ENCODE measurements around the gene NOTCH2.
A peak's percentile ranks its signal among the peaks of the same experiment; 100 is the strongest.

Gene NOTCH2

GRCh38 chr1:119937198-119937597, 132.3 kb downstream of the NOTCH2 start:
- no peak for DNase-seq

DNA sequence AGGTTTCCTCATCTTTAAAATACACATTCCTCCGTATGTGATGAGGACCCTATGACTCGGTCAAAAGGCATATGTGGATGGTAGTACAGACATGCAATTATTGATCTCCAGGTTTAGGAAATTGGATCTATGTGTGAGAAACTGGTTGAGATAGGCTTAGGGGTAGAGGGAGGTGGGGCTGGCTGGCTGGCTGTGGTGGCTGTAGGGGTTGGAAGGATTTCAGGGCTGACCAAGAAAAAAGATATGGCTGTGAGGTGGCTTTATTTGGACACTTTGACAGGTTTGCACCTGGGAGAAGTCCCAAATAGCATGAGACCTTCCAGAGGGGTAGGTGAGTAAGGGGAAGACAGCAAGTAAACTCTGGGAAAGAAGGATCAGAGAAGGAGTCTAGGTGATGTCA, 133.5 kb downstream of the NOTCH2 start:
- no peak for DNase-seq

- no peak for DNase-seq
These were observed 134.1 kb downstream of the NOTCH2 start for GRCh38 chr1:119935373-119935772.

- DNase-seq, result no peak
These were observed 136.1 kb downstream of the NOTCH2 start for GRCh38 chr1:119933397-119933796.

DNA sequence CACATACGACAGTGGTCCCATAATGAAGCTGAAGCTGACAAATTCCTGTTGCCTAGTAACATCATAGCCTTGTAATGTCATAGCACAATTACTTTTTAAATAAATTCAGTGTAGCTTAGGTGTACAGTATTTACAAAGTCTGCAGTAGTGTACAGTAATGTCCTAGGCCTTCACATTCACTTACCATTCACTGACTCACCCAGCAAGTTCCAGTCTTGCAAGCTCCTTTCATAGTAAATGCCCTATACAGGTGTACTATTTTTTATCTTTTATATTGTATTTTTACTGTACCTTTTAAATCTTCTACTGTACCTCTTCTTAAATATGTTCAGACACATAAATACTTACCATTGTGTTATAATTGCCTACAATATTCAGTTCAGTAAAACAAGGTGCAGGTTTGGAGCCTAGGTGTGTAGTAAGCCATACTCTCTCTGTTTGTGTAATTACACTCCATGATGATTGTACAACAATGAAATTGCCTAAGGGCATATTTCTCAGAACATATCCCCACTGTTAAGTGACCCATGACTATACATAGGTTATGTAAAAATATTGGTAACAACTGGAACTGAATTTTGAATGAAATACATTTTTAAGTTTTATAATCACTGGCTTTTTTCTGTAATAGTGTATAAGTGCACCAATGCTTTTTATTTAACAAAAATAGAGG, 139.7 kb downstream of the NOTCH2 start:
- DNase-seq, result no peak

DNA sequence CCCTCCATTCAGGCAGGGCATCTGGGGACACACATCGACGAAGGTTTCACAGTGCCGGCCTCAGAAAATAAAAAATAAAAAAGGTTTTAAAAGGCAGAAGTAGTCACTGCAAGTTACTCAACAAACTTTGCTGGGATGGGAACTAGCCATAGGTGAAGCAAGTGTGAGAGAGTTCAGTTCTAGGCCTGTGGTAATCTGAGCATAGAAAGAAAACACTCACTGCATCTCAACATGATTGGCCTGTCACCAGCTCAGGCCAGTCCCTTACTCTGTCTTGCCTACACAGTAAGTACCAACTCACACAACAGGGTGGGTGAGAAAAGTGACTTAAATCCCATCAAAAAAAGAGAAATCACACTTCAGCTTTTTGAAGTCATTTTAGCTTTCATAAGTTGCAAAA, 142.9 kb downstream of the NOTCH2 start:
- no peak for DNase-seq

GRCh38 chr1:119924948-119925898, 144.2 kb downstream of the NOTCH2 start:
- no peak for DNase-seq

DNA sequence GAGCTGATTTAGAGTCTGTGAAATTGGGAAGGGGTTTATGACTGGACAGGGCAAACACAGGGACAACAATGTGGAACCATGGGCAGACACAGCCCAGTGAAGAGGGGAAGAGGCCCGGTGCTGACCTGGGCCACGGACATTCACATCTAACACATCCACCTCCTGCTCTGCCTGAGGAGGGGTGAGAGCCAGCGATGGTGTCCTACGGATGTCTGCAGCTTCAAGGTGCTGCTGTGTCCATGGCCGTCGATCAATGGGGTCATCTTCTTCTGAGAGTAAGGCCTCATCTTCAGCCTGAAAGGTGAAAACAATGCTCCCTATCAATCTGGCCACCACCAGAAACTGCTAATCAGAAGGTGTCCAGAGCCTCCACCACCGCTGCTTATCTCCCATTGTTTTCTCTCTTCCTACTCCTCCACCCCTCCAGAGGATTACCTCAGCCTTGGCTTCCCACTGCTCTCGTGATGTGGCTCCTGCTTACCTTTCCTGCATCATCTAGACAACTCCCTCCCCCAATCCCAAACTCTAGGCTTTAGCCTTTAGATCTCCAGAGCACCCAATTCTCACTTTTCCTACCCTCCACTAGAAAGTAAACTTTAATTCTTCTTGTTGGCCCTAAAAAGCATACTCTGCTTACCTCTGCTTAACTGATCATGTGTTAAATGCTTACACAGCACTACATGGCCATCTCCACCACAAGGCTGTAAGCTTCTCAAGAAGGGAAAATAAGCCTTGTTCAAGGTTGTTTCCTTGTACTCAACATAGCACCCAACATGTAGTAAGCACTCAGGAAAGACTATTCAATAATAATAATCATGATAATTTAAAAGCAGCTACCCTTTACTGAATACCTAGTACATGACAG, 149.1 kb downstream of the NOTCH2 start:
- DNase-seq, result no peak

GRCh38 chr1:119919241-119919640, 150.2 kb downstream of the NOTCH2 start:
- no peak for DNase-seq

DNA sequence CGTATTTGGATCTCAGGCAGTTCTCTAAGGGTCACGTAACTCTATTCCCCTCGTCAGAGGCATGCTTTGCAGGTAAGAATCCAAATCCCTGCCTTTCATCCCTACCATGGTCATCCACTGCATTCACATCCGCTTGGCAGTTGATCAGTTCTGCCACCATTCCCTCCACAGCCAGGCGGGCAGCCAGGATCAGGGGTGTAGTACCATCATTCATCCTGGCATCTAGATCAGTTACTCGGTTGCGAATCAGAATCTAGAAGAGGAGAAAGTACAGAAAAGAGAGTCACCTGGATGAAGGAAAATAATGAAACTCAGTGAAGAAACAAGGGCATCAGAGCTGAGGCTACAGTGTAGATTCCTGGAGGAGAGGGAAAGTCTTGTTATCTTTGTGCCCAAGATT, 151.2 kb downstream of the NOTCH2 start:
- no peak for DNase-seq

- no peak for DNase-seq
These were observed 152.0 kb downstream of the NOTCH2 start for GRCh38 chr1:119917304-119918055.

GRCh38 chr1:119915517-119915916, 153.9 kb downstream of the NOTCH2 start:
- no peak for DNase-seq

- peak; percentile 5 for DNase-seq
These were observed 155.4 kb downstream of the NOTCH2 start for GRCh38 chr1:119914071-119914470.

- DNase-seq, result no peak
These were observed 156.5 kb downstream of the NOTCH2 start for GRCh38 chr1:119912963-119913362.

DNA sequence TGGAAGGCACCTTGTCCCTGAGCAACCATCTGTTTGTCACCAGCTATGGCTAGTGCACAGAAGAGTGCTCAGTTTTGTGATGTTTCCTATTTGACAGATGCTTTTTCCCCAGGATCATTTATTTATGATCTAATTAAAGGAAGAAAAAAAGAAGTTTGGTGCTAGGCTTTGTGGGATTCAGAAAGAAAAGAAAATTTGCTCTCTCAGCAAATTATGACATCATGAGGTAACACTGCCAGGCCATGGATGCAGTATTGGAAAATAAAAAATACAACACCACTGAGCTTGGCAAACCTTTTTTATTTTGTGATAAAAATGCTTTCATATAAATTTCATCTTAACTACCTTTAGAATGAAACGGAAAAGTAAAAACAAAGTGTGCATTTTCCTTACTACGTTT, 157.7 kb downstream of the NOTCH2 start:
- DNase-seq, result no peak

DNA sequence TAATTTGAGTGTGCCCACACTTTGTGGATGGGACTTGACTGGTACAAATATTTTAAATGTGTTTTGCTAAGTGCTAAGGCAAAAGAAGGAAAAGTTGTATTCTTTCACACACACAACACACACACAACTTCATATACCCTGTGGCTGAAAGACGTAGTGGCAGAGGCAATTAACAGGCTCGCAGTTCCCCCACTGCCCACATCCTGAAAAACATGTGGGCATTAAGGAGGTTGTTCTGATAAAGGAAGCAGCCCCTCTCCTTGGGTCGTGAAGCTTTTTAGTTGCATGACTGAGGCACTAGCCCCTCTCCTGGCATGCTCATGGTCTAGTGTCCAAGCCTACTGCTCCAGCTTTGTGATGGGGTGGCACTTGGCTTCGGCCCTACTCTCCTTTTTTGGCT, 158.8 kb downstream of the NOTCH2 start:
- DNase-seq, result no peak

GRCh38 chr1:119909890-119910596, 159.4 kb downstream of the NOTCH2 start:
- no peak for DNase-seq

DNA sequence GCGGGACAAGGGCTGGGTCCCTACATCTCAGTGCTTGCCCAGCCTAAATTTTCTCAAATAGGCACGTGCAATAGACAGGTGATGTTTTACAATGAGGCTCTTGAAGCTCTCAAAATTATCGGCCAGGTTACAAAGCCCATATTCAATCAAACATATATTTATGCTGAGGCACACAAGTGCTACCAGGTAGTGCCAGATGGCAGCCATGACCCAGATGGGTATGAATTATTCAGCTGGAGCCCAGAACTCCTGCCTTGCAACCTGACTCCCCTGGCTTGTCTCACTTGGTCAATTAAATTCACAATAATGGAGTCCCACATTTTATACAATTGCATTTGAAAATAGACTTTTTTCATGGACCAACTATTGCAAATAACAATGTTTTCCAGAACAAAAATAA, 160.8 kb downstream of the NOTCH2 start:
- no peak for DNase-seq

- no peak for DNase-seq
These were observed 162.4 kb downstream of the NOTCH2 start for GRCh38 chr1:119906927-119907652.

DNA sequence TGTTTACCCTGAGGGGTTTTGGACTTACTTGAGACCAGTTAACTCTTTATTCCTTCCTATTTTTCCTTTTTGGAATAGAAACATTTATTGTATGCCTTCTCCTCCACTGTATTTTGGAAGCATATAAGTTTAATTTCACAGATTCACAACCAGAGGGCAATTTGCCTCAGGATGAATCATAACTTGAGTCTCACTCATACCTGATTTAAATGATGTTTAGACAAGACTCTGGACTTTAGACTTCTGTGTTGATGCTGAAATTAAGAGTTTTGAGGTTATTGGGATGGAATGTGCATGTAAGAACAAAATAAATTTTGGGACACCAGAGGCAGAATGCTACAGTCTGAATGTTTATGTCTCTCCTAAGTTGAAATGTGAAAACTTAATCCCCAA, 166.0 kb downstream of the NOTCH2 start:
- DNase-seq, result no peak

DNA sequence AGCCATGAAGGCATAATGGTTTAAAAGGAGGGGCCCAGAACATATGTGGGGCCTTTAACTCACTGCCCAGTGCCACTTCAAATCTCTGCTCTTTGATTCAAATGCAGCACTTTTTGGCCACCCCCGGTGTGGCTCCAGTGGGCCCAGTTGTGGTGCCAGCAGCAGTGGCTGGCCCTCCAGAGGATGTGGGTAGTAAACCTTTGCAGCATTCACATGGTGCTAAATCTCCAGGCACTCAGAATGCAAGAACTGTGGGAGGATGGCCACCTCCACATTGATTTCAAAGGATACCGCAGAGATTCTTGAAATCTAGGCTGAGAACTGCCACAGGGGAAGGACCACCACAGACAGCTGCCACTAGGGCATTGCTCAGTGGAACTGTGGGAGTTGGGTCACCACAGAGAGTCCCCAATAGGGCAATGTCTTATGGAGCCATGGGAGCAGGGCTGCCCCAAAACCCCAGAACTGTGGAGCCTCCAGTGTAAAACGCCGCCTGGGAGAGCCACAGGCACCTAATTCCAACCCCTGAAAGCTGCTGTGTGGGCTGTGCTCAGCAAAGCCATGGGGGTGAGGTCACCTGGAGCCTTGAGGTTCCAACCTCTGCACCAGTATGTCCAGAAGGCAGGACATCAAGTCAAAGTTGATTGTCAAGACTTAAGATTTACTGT, 166.6 kb downstream of the NOTCH2 start:
- DNase-seq, result no peak

Measured in fibroblast of skin of right quadriceps (primary cell).